ENCODE measurements around the gene KLHL11. TPM values are rescaled to one million over a fixed set of nuclear protein-coding genes. Genes with fewer than 3 reads are reported as not detected.

KLHL11 gene
- total RNA-seq, 2 experiments from 2014 or later: 16.4 to 18.0 TPM

GRCh38 chr17:41818024-41818423 is 47.2 kb downstream of the KLHL11 start:
- H3K4me1 Mint-ChIP-seq: no peaks in the 10 kb centered on the region
- H3K9me3 Mint-ChIP-seq (ENCODE audit: low read depth): no peaks in the 10 kb centered on the region
- ChIA-PET CTCF (no interaction called here), POLR2A (interaction anchor here (0.5 to 0.7 kb wide), 2 partner anchors 154 to 527 kb away, joined by 4 to 5 read pairs; no protein-coding TSS in a partner anchor)
- no peak overlapping the region for H3K27ac Mint-ChIP-seq
- no peak overlapping the region for H3K4me3 Mint-ChIP-seq
- H3K36me3 Mint-ChIP-seq (ENCODE audit: low read depth): no peaks in the 10 kb centered on the region
- no peak for ATAC-seq
- DNase-seq: no peak
- intact Hi-C loops (cut with DNase I, micrococcal nuclease): no loop called here
- H3K27me3 Mint-ChIP-seq: no peaks in the 10 kb centered on the region

GRCh38 chr17:41816637-41817320 is 48.4 kb downstream of the KLHL11 start:
- CTCF ChIA-PET: interaction anchor here (0.7 kb wide), 1 partner anchor 24 kb away, joined by 4 read pairs; no protein-coding TSS in a partner anchor
- no peak overlapping the region for H3K4me3 Mint-ChIP-seq
- no peaks in the 10 kb centered on the region for H3K9me3 Mint-ChIP-seq (ENCODE audit: low read depth)
- intact Hi-C loops (cut with DNase I, micrococcal nuclease): no loop called here
- peaks cover 2% of the 10 kb centered on the region for H3K27me3 Mint-ChIP-seq
- no peaks in the 10 kb centered on the region for H3K36me3 Mint-ChIP-seq (ENCODE audit: low read depth)
- ATAC-seq (no peak), DNase-seq (no peak)
- H3K27ac Mint-ChIP-seq: no peak overlapping the region
- peaks cover 7% of the 10 kb centered on the region for H3K4me1 Mint-ChIP-seq
- POLR2A ChIA-PET: no interaction called here

GRCh38 chr17:41814195-41814594 is 51.0 kb downstream of the KLHL11 start:
- H3K27me3 Mint-ChIP-seq: peaks cover 2% of the 10 kb centered on the region
- H3K36me3 Mint-ChIP-seq (ENCODE audit: low read depth): no peaks in the 10 kb centered on the region
- H3K4me3 Mint-ChIP-seq: no peak overlapping the region
- intact Hi-C loops (cut with DNase I, micrococcal nuclease): no loop called here
- H3K9me3 Mint-ChIP-seq (ENCODE audit: low read depth): no peaks in the 10 kb centered on the region
- ChIA-PET POLR2A (no interaction called here), CTCF (interaction anchor here (0.6 to 1.2 kb wide), 4 partner anchors 12 to 118 kb away, joined by 3 to 5 read pairs (median 4); no protein-coding TSS in a partner anchor)
- DNase-seq: no peak
- ATAC-seq: no peak
- no peak overlapping the region for H3K27ac Mint-ChIP-seq
- peaks cover 22% of the 10 kb centered on the region for H3K4me1 Mint-ChIP-seq

- H3K27me3 Mint-ChIP-seq: peaks cover 2% of the 10 kb centered on the region
- intact Hi-C loops (cut with DNase I, micrococcal nuclease): no loop called here
- POLR2A ChIA-PET: no interaction called here
- H3K27ac Mint-ChIP-seq: no peak overlapping the region
- no peaks in the 10 kb centered on the region for H3K36me3 Mint-ChIP-seq (ENCODE audit: low read depth)
- no peak overlapping the region for H3K4me3 Mint-ChIP-seq
- peaks cover 22% of the 10 kb centered on the region for H3K4me1 Mint-ChIP-seq
- no peaks in the 10 kb centered on the region for H3K9me3 Mint-ChIP-seq (ENCODE audit: low read depth)
- ATAC-seq (no peak), DNase-seq (no peak)
- CTCF ChIA-PET: interaction anchor here (0.7 kb wide), 1 partner anchor 108 kb away, joined by 3 read pairs; no protein-coding TSS in a partner anchor
Measured at GRCh38 chr17:41813699-41814124, 51.5 kb downstream of the KLHL11 start.

GRCh38 chr17:41813152-41813680 is 52.0 kb downstream of the KLHL11 start:
- intact Hi-C loops (cut with DNase I, micrococcal nuclease): no loop called here
- no peaks in the 10 kb centered on the region for H3K9me3 Mint-ChIP-seq (ENCODE audit: low read depth)
- H3K4me1 Mint-ChIP-seq: peaks cover 22% of the 10 kb centered on the region
- DNase-seq (no peak), ATAC-seq (no peak)
- no peak overlapping the region for H3K27ac Mint-ChIP-seq
- peaks cover 2% of the 10 kb centered on the region for H3K27me3 Mint-ChIP-seq
- CTCF ChIA-PET: interaction anchor here (0.7 kb wide), 1 partner anchor 108 kb away, joined by 3 read pairs; no protein-coding TSS in a partner anchor
- H3K36me3 Mint-ChIP-seq (ENCODE audit: low read depth): no peaks in the 10 kb centered on the region
- POLR2A ChIA-PET: no interaction called here
- H3K4me3 Mint-ChIP-seq: no peak overlapping the region

GRCh38 chr17:41812381-41813151 is 52.7 kb downstream of the KLHL11 start, which contains the start of gene FKBP10:
FKBP10 (plus strand) TSS chr17:41813004; CDS start chr17:41813035, 31 bp downstream.
- Mint-ChIP-seq H3K9me3 (ENCODE audit: low read depth) (no peaks in the 10 kb centered on the region), H3K36me3 (ENCODE audit: low read depth) (no peaks in the 10 kb centered on the region), H3K4me1 (peaks cover 22% of the 10 kb centered on the region), H3K4me3 (peak within 1 kb of the TSS; percentile 76), H3K27ac (peak within 1 kb of the TSS; percentile 58), H3K27me3 (peaks cover 2% of the 10 kb centered on the region)
- DNase-seq (peak; percentile 56), ATAC-seq (no peak)
- CTCF ChIA-PET: interaction anchor here (0.6 to 2.1 kb wide), 3 partner anchors 16 to 26 kb away, joined by 3 to 6 read pairs (median 3); partner anchors contain the start of gene JUP
- intact Hi-C loops (cut with DNase I, micrococcal nuclease): loop anchor here in 1 of 2 experiments (1.0 kb wide), 1 partner anchor 53 kb away; the partner anchor contains the start of gene KLHL11
- POLR2A ChIA-PET: no interaction called here

- Mint-ChIP-seq H3K27me3 (peaks cover 2% of the 10 kb centered on the region), H3K36me3 (ENCODE audit: low read depth) (no peaks in the 10 kb centered on the region), H3K27ac (peak within 1 kb of the TSS; percentile 58), H3K4me3 (peak within 1 kb of the TSS; percentile 76), H3K9me3 (ENCODE audit: low read depth) (no peaks in the 10 kb centered on the region), H3K4me1 (peaks cover 22% of the 10 kb centered on the region)
- DNase-seq: peak; percentile 86
- POLR2A ChIA-PET: interaction anchor here (0.5 to 1.0 kb wide), 2 partner anchors 12 to 25 kb away, joined by 3 read pairs; partner anchors contain the start of gene JUP
- CTCF ChIA-PET: interaction anchor here (0.7 to 2.1 kb wide), 13 partner anchors 8 to 687 kb away, joined by 3 to 6 read pairs (median 4); partner anchors contain the start of genes EIF1, JUP and KLHL11
- intact Hi-C loops (cut with DNase I, micrococcal nuclease): loop anchor here in 1 of 2 experiments (1.0 to 2.0 kb wide), 3 partner anchors 24 to 73 kb away; partner anchors contain the start of gene KLHL11
- peak; percentile 90 for ATAC-seq
Measured at GRCh38 chr17:41811549-41812380, 53.5 kb downstream of the KLHL11 start, which contains the start of gene P3H4. P3H4 (minus strand) TSS chr17:41811949; CDS start chr17:41811915, 34 bp downstream.

- DNase-seq (no peak), ATAC-seq (peak; percentile 24)
- peaks cover 22% of the 10 kb centered on the region for H3K4me1 Mint-ChIP-seq
- H3K36me3 Mint-ChIP-seq (ENCODE audit: low read depth): no peaks in the 10 kb centered on the region
- intact Hi-C loops (cut with DNase I, micrococcal nuclease): loop anchor here in 1 of 2 experiments (1.0 to 2.0 kb wide), 2 partner anchors 24 to 72 kb away; no protein-coding TSS in a partner anchor
- peaks cover 2% of the 10 kb centered on the region for H3K27me3 Mint-ChIP-seq
- H3K27ac Mint-ChIP-seq: no peak overlapping the region
- CTCF ChIA-PET: interaction anchor here (0.7 to 2.1 kb wide), 14 partner anchors 9 to 687 kb away, joined by 3 to 6 read pairs (median 4); partner anchors contain the start of genes EIF1, JUP and KLHL11
- H3K4me3 Mint-ChIP-seq: peak overlapping the region; percentile 76
- POLR2A ChIA-PET: interaction anchor here (0.5 to 1.0 kb wide), 2 partner anchors 13 to 24 kb away, joined by 3 read pairs; partner anchors contain the start of gene JUP
- no peaks in the 10 kb centered on the region for H3K9me3 Mint-ChIP-seq (ENCODE audit: low read depth)
Measured at GRCh38 chr17:41810659-41811548, 54.3 kb downstream of the KLHL11 start.

- ChIA-PET CTCF (interaction anchor here (0.6 kb wide), 1 partner anchor 1053 kb away, joined by 3 read pairs; no protein-coding TSS in a partner anchor), POLR2A (no interaction called here)
- Mint-ChIP-seq H3K4me3 (no peak overlapping the region), H3K36me3 (ENCODE audit: low read depth) (no peaks in the 10 kb centered on the region), H3K4me1 (peaks cover 15% of the 10 kb centered on the region), H3K9me3 (ENCODE audit: low read depth) (no peaks in the 10 kb centered on the region), H3K27ac (no peak overlapping the region), H3K27me3 (no peaks in the 10 kb centered on the region)
- ATAC-seq: no peak
- intact Hi-C loops (cut with DNase I, micrococcal nuclease): no loop called here
- DNase-seq: no peak
Measured at GRCh38 chr17:41806685-41807445, 58.4 kb downstream of the KLHL11 start.
